NCI-H128 (cell line): ENCODE measurements around the gene OR1F1.

Experiments used
- DNase-seq: peaks from one replicate; lab custom pipeline; 2025; ENCODE audit not compliant: unreplicated experiment; lab: John Stamatoyannopoulos, UW

OR1F1 gene

DNA sequence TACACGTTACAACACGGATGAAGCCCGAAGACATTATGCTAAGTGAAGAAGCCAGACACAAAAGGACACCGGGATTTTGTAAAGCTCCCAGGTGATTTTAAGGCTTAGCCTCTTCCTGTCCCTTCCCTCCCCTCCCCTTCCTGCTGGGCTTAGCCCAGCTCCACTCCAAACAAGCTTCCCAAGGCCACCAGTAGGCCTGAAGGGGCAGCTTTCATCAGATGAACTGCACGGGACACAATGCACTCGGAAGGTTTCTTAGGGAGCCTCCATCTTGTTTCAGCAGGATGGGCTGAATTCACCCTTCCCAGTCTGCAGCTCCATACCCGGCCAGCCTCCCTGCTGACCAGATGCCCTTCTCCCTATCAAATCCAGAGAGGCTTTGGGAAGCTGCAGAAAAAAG lies 58.0 kb downstream of the OR1F1 start:
- no peak for DNase-seq

DNA sequence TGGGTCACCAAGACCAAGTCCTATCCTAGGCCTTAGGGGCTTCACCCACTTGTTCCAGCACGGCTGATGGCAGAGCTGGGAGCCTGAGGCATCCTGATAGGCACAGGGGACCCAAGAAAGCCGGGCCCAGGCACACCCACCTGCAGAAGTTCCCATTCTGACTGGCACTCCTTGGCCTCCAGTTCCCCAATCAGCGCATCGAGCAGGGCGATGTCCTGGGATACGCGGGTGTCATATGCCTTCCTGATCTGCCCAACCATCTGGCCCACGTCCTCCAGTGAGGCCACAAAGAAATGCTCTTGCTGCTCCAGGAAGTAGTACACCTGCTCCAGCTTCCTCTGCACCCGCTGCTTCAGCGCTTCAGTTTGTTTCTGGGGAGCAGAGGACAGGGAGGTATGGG lies 58.9 kb downstream of the OR1F1 start:
- DNase-seq, result no peak

GRCh38 chr16:3248596-3248995 lies 60.6 kb downstream of the OR1F1 start:
- no peak for DNase-seq

DNA sequence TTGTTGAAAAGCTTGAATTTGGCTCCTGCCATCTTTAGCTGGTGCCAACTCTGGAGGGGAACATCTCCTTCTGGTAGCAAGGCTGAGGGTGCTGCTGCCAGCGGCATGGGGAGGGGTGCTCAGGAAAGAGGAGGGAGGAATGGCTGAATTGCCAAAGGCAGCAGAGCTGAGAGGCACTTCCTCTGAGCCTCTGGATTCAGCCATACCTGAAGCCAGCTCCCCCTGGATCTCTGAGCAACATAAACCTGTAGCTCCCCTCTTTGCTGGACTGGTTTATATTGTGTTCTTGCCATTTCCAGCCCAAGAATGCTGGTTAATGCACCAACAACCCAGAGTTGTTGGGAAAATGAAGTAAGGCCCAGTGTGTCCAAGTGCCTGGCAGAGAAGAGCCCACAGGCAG lies 61.0 kb downstream of the OR1F1 start:
- DNase-seq, result no peak

DNA sequence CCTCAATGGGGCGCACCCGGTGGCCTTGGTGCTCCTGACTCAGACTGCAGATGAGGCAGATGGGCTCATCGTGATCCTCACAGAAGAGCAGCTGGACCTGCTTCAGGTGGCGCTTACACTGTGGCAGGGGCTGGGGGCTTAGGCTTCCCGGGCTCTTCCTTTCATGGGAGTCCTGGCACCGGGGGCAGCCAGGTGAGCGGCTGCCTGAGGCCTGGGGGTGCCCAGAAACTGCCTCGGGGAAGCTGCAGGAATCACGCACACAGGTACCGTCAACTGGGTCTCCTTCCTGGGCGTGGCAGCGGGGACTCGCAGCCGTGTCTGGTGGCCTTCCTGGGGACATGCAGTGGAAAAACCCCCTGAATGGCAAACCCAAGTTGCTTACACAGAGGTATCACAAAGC lies 61.4 kb downstream of the OR1F1 start:
- no peak for DNase-seq

DNA sequence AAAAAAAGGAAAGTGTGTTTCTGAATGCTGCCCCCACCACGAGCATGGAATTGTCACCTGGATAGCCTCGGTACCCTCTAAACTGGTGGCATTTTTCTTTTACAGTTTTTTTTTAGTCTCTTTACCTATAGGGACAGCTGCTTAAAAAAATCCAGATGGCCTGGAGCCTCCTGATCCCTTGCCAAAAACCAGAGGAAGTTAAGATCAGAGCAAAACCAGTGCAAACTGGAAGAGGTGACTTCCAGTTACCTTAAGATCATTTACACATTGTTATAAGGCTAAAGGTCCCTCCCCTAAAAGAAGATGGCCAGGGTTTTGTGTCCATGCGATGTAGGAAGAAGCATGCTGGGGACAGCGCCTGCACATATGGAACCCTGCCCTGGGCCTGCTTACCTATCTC lies 65.0 kb downstream of the OR1F1 start:
- DNase-seq, result no peak

DNA sequence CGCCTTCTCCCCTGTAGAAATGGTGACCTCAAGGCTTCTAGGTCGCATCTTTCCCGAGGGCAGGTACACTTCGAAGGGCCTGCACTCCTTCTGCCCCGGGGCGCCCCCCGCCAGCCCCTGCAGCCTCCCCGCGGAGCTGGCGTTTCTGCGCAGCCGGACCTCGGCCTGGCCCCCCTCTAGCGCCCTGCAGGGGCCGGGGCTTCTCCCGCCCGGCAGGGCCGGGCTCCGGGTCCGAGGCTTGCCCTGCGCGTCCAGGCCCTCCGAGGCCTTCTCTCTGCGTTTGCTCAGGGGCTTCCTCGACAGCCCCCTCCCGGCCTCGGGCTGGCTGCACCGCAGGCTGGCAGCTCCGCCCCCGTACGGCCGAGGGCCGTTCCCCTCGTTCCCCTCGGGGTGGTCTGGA lies 66.3 kb downstream of the OR1F1 start:
- no peak for DNase-seq
